CD4-positive, alpha-beta memory T cell (primary cell): ENCODE results near the gene FKBP1B. TPM values are rescaled to one million over a fixed set of nuclear protein-coding genes. Genes with fewer than 3 reads are reported as not detected.

Source experiments
- CTCF ChIA-PET: fragments of 350-600 bp; sonication (Branson Sonifier 250); formaldehyde crosslinking; loops from one replicate; lab custom pipeline; 2021; ENCODE audit warnings: inconsistent platforms; ENCODE audit not compliant: partially characterized antibody; lab: Charles Lee
- POLR2A ChIA-PET: fragments of 350-600 bp; sonication (Branson Sonifier 250); formaldehyde crosslinking; loops from one replicate; lab custom pipeline; 2021; ENCODE audit not compliant: partially characterized antibody; lab: Charles Lee
- DNase-seq, 5 donors: peaks; one replicate each; pipeline versions ENCODE4 v3.0.0 to v3.0.0-alpha.2; 2020 to 2022; ENCODE audit warnings: mixed read lengths in 1 of 5
- H3K27ac ChIP-seq: one replicate; pipeline ENCODE4 v1.7.0; 2013; ENCODE audit warnings: low read depth, low read length
- H3K27me3 ChIP-seq: 2 replicates; pipeline ENCODE4 v1.7.0; 2013; ENCODE audit warnings: mild to moderate bottlenecking, low read length, moderate library complexity; ENCODE audit not compliant: insufficient read depth
- H3K36me3 ChIP-seq: 2 replicates; pipeline ENCODE4 v1.7.0; 2013; ENCODE audit warnings: mild to moderate bottlenecking, low read length, moderate library complexity; ENCODE audit not compliant: insufficient read depth
- H3K4me1 ChIP-seq: 2 replicates; pipeline ENCODE4 v1.7.0; 2013; ENCODE audit warnings: mild to moderate bottlenecking, low read length, moderate library complexity; ENCODE audit not compliant: insufficient read depth
- H3K4me3 ChIP-seq, 2 donors: one replicate each; pipeline ENCODE4 v1.7.0; 2013; ENCODE audit warnings: low read length in 2 of 2, mild to moderate bottlenecking in 1 of 2
- H3K9me3 ChIP-seq, 2 donors: one replicate each; pipeline ENCODE4 v1.7.0; 2013; ENCODE audit warnings: low read length in 2 of 2, control low read depth in 1 of 2; ENCODE audit not compliant: control insufficient read depth in 1 of 2
- H3K27ac Mint-ChIP-seq, 7 donors: one replicate each; pipeline ENCODE4 v1.8.0; 2020 to 2021; ENCODE audit warnings: mixed read lengths in 7 of 7, mild to moderate bottlenecking in 6 of 7, inconsistent platforms in 3 of 7, moderate library complexity in 3 of 7
- H3K27me3 Mint-ChIP-seq, 2 donors: one replicate each; pipeline ENCODE4 v1.8.0; 2020 to 2021; ENCODE audit warnings: mixed read lengths in 2 of 2
- H3K36me3 Mint-ChIP-seq, 2 donors: one replicate each; pipeline ENCODE4 v1.8.0; 2020 to 2021; ENCODE audit warnings: mixed read lengths in 2 of 2, inconsistent platforms in 1 of 2, mild to moderate bottlenecking in 1 of 2
- H3K4me1 Mint-ChIP-seq, 4 donors: one replicate each; pipeline ENCODE4 v1.8.0; 2020 to 2021; ENCODE audit warnings: mixed read lengths in 4 of 4, mild to moderate bottlenecking in 1 of 4
- H3K4me3 Mint-ChIP-seq, 8 donors: one replicate each; pipeline ENCODE4 v1.8.0; 2020 to 2021; ENCODE audit warnings: mixed read lengths in 8 of 8, mild to moderate bottlenecking in 7 of 8, moderate library complexity in 6 of 8, inconsistent platforms in 3 of 8
- H3K9me3 Mint-ChIP-seq, 8 donors: one replicate each; pipeline ENCODE4 v1.8.0; 2020 to 2021; ENCODE audit warnings: mixed read lengths in 8 of 8, mild to moderate bottlenecking in 5 of 8, inconsistent platforms in 3 of 8, moderate library complexity in 1 of 8
- intact Hi-C: fragments of 100-400 bp; cut with micrococcal nuclease; formaldehyde crosslinking; loops from one replicate; pipeline ENCODE4 v1.15.1; 2023
- polyA plus RNA-seq, 2 donors: library from polyadenylated mRNA; unstranded; fragments of 300-500 nt; fragmentation: Illumina TruSeq; gene quantifications; one replicate each; pipeline ENCODE4 v1.2.3, GENCODE V29; 2021
- total RNA-seq, 2 experiments: library from RNA; stranded (reverse); gene quantifications; one replicate each; pipeline ENCODE4 v1.2.3, GENCODE V29; 2021

FKBP1B gene
- total and polyA plus RNA-seq, 4 experiments from 2014 or later: 0.58 to 2.5 (median 1.8) TPM

DNA sequence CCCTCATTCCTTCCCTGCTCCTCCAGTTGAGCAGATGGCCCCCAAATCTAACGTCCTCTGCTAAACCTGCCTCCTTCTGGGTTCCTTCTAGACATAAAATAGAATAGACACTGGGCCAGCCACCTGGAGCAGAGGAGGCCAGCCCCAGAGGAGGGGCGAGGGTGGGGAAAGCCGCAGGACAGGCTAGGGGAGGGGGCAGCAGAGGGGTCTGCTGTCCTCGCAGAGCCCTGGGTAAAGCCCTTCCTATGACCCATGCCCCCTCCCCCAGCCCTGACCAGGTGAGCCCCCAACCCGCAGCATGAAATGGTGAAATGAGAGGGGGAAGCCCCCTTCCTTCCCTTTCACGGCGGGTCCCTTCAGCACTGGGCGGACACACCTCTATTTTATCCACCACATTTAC, 31.8 kb upstream of the FKBP1B start:
- Mint-ChIP-seq H3K36me3 (peaks cover 5 to 8% of the 10 kb centered on the region in 2 donors), H3K4me1 (no peaks in the 10 kb centered on the region), H3K27me3 (peaks cover 2 to 7% of the 10 kb centered on the region in 2 donors), H3K27ac (no peak overlapping the region), H3K4me3 (no peak overlapping the region), H3K9me3 (no peaks in the 10 kb centered on the region)
- Histone ChIP-seq H3K27me3 (no peaks in the 10 kb centered on the region), H3K27ac (no peak overlapping the region), H3K9me3 (no peaks in the 10 kb centered on the region), H3K4me3 (no peak overlapping the region), H3K4me1 (no peaks in the 10 kb centered on the region), H3K36me3 (no peaks in the 10 kb centered on the region)
- ChIA-PET CTCF (no interaction called here), POLR2A (no interaction called here)
- no peak for DNase-seq
- intact Hi-C loops: no loop called here

DNA sequence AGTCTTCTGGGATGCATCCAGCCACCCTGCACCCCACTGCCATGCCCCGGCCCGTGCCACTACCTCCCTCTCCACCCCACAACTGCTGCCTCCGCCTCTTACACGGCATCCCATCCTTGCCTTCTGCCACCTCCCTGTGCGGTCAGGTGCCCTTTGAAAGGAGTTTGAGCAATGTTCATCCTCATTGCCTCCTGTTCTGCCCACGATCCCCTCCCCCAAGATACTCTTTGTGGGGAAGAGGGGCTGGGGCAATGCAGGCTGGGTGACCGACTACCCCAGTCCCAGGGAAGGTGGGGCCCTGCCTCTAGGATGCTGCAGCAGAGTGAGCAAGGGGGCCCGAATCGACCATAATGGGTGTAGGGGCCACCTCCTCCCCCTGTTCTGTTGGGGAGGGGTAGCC, 31.3 kb upstream of the FKBP1B start:
- Histone ChIP-seq H3K27ac (no peak overlapping the region), H3K4me3 (no peak overlapping the region), H3K36me3 (no peaks in the 10 kb centered on the region), H3K4me1 (no peaks in the 10 kb centered on the region), H3K9me3 (no peaks in the 10 kb centered on the region), H3K27me3 (no peaks in the 10 kb centered on the region)
- no peak for DNase-seq
- no peaks in the 10 kb centered on the region for H3K9me3 Mint-ChIP-seq
- POLR2A ChIA-PET: no interaction called here
- H3K36me3 Mint-ChIP-seq: peaks cover 10 to 13% of the 10 kb centered on the region in 2 donors
- intact Hi-C loops: no loop called here
- no peak overlapping the region for H3K27ac Mint-ChIP-seq
- no peaks in the 10 kb centered on the region for H3K4me1 Mint-ChIP-seq
- H3K4me3 Mint-ChIP-seq: no peak overlapping the region
- peaks cover 2 to 7% of the 10 kb centered on the region in 2 donors for H3K27me3 Mint-ChIP-seq
- CTCF ChIA-PET: no interaction called here

DNA sequence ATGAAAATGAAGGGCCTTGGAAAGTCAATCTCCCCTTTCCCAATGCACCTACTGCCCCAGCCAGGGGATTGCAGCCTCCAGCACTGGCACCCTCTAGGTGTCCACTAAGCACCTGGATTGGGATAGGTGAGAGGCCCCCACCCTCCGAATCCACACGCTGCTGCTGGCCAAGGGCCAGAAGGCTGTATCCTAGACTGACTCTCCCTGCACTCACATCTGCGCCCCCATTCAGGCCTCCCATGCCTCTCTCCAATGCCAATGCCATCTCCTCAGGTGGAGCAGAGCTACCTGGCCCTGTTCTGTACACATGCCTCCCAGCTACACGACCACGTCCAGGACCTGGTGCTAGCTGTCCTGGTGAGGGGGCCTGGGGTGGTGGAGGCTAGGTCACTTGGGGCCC, 29.8 kb upstream of the FKBP1B start:
- ChIA-PET CTCF (no interaction called here), POLR2A (no interaction called here)
- no peak overlapping the region for H3K4me3 ChIP-seq
- DNase-seq: no peak
- no peaks in the 10 kb centered on the region for H3K4me1 Mint-ChIP-seq
- H3K9me3 ChIP-seq: no peaks in the 10 kb centered on the region
- peak overlapping the region in 1 of 7 donors; percentile 51 for H3K27ac Mint-ChIP-seq
- no peak overlapping the region for H3K27ac ChIP-seq
- H3K4me1 ChIP-seq: no peaks in the 10 kb centered on the region
- H3K27me3 ChIP-seq: no peaks in the 10 kb centered on the region
- no peaks in the 10 kb centered on the region for H3K9me3 Mint-ChIP-seq
- no peaks in the 10 kb centered on the region for H3K36me3 ChIP-seq
- peaks cover 18 to 19% of the 10 kb centered on the region in 2 donors for H3K36me3 Mint-ChIP-seq
- no peaks in the 10 kb centered on the region for H3K27me3 Mint-ChIP-seq
- intact Hi-C loops: no loop called here
- H3K4me3 Mint-ChIP-seq: no peak overlapping the region

DNA sequence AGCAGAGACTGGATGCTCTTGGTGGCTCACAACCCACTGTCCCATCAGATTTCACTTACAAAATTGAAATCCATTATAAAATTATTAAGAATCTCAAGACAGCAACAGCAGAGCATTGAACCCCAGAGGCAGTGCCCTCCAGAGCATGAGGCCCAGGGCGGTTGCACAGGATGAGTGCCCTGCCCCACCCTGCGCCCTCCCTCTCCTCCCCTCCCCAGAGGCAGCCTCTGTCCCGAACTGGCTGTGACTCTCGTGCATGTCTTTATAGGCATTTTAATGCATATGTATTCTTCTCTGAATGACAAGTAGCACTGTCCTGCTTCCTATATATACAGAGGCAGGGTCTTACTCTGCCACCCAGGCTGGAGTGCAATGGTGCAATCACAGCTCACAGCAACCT, 29.3 kb upstream of the FKBP1B start:
- Mint-ChIP-seq H3K9me3 (no peaks in the 10 kb centered on the region), H3K4me1 (no peaks in the 10 kb centered on the region), H3K4me3 (no peak overlapping the region), H3K27me3 (no peaks in the 10 kb centered on the region), H3K36me3 (peaks cover 22% of the 10 kb centered on the region in 2 donors), H3K27ac (no peak overlapping the region)
- no peaks in the 10 kb centered on the region for H3K4me1 ChIP-seq
- no peaks in the 10 kb centered on the region for H3K9me3 ChIP-seq
- no peaks in the 10 kb centered on the region for H3K27me3 ChIP-seq
- DNase-seq: no peak
- POLR2A ChIA-PET: no interaction called here
- no peak overlapping the region for H3K4me3 ChIP-seq
- intact Hi-C loops: no loop called here
- no peaks in the 10 kb centered on the region for H3K36me3 ChIP-seq
- H3K27ac ChIP-seq: no peak overlapping the region
- CTCF ChIA-PET: no interaction called here

DNA sequence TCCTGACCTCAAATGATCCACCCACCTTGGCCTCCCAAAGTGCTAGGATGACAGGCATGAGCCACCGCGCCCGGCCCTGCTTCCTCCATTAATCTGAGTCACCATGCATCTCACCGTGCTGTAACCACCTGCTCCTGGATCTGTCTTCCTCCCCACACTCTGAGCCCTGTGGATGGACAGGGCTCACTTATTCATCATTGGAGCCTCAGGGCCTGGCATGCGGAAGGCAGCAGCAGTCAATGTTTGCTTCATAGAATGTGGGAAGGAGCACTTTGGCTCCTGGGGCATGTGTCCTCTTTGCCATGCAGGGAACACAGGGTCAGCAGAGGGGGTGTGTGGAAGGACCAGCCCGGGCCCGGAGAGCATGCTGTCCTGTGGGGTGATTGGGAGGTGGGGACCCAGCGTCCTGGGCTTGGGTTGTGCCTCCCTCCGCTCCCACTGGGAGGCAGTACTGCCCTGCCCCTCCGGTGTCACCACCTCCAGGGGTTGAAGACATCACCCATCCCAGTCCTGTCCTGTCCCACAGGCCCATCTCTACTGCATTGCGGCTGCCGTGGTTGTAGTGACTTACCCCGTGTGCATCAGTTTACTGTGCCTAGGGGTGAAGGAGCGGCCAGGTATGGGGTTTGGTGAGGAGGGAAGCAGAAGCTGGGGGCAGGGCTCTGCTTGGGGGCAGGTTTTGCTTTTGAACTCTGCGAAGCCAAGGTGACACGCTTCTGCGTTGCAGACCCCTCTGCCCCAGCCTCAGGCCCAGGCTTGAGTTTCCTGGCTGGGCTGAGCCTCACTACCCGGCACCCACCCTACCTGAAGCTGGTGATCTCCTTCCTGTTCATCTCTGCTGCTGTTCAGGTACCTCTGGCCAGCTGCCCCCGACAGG, 28.2 kb upstream of the FKBP1B start:
- no peak overlapping the region for H3K4me3 Mint-ChIP-seq
- no peaks in the 10 kb centered on the region for H3K9me3 Mint-ChIP-seq
- no peak overlapping the region for H3K4me3 ChIP-seq
- intact Hi-C loops: no loop called here
- no peak overlapping the region for H3K27ac ChIP-seq
- no peaks in the 10 kb centered on the region for H3K4me1 ChIP-seq
- no peaks in the 10 kb centered on the region for H3K9me3 ChIP-seq
- CTCF ChIA-PET: no interaction called here
- no peaks in the 10 kb centered on the region for H3K4me1 Mint-ChIP-seq
- POLR2A ChIA-PET: no interaction called here
- H3K27me3 ChIP-seq: no peaks in the 10 kb centered on the region
- no peaks in the 10 kb centered on the region for H3K27me3 Mint-ChIP-seq
- H3K36me3 Mint-ChIP-seq: peaks cover 26 to 33% of the 10 kb centered on the region in 2 donors
- H3K36me3 ChIP-seq: peaks cover 1% of the 10 kb centered on the region
- H3K27ac Mint-ChIP-seq: no peak overlapping the region
- DNase-seq: peak in 1 of 5 donors; percentile 8

DNA sequence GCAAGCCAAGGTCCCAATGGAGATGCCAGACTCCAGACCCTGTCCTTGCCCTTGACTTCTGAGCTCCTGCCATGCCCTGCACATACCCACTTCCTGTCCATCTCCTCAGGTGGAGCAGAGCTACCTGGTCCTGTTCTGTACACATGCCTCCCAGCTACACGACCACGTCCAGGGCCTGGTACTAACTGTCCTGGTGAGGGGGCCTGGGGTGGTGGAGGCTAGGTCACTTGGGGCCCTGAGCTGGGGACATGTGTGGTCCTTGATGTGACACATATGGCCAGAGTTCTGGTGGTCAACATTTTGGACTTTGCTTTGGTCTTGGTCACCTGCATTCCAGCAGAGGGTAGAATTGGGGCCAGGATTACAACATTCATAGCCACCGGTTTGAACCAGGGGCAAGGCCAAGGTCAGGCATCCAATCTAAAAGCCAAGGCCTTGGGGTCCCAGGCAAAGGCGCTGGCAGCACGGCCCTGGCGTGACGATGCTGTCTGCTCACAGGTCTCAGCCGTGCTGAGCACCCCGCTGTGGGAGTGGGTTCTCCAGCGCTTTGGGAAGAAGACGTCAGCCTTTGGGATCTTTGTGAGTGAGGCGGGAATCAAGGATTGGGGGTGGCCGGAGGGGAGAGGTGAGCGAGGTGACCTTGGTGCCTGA, 27.1 kb upstream of the FKBP1B start:
- H3K27ac ChIP-seq: no peak overlapping the region
- H3K9me3 ChIP-seq: no peaks in the 10 kb centered on the region
- H3K27me3 ChIP-seq: no peaks in the 10 kb centered on the region
- H3K36me3 Mint-ChIP-seq: peaks cover 30 to 39% of the 10 kb centered on the region in 2 donors
- peaks cover 6% of the 10 kb centered on the region for H3K36me3 ChIP-seq
- no peak overlapping the region for H3K4me3 ChIP-seq
- no peaks in the 10 kb centered on the region for H3K27me3 Mint-ChIP-seq
- no peaks in the 10 kb centered on the region for H3K4me1 ChIP-seq
- ChIA-PET CTCF (interaction anchor here (0.6 kb wide), 1 partner anchor 11 kb away, joined by 3 read pairs; no protein-coding TSS in a partner anchor), POLR2A (no interaction called here)
- H3K4me1 Mint-ChIP-seq: no peaks in the 10 kb centered on the region
- DNase-seq: no peak
- intact Hi-C loops: no loop called here
- H3K9me3 Mint-ChIP-seq: no peaks in the 10 kb centered on the region
- H3K27ac Mint-ChIP-seq: no peak overlapping the region
- H3K4me3 Mint-ChIP-seq: no peak overlapping the region

DNA sequence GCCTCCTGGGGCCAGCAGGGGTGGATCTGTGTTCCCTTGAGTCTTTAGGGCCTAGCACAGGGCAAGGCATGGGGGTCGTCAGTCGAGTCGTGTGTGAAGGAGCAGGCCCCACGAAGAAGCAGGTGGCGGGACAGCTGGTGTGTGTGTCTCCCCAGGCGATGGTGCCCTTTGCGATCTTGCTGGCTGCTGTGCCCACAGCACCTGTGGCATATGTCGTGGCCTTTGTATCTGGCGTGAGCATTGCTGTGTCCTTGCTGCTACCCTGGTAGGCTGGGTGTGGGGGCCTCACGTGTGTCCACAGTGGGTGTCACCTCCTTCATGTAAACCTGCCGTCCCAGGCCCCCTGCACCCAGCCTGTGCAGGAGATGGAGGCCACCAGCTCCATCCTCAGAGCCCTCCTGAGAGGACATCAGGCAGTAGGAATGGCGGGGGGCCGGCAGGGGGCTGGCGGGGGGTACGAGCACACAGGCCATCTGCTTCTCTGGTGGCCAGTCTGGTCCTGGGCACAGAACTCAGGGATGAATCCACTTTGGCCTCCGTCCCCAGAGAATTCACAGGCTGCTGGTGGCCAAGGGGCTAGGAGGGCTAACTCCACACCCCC, 26.5 kb upstream of the FKBP1B start:
- Histone ChIP-seq H3K9me3 (no peaks in the 10 kb centered on the region), H3K27ac (no peak overlapping the region), H3K4me3 (no peak overlapping the region), H3K4me1 (no peaks in the 10 kb centered on the region), H3K36me3 (peaks cover 6% of the 10 kb centered on the region), H3K27me3 (no peaks in the 10 kb centered on the region)
- no peaks in the 10 kb centered on the region for H3K4me1 Mint-ChIP-seq
- H3K4me3 Mint-ChIP-seq: no peak overlapping the region
- H3K9me3 Mint-ChIP-seq: no peaks in the 10 kb centered on the region
- H3K27me3 Mint-ChIP-seq: no peaks in the 10 kb centered on the region
- no peak for DNase-seq
- H3K27ac Mint-ChIP-seq: no peak overlapping the region
- ChIA-PET POLR2A (no interaction called here), CTCF (no interaction called here)
- H3K36me3 Mint-ChIP-seq: peaks cover 30 to 39% of the 10 kb centered on the region in 2 donors
- intact Hi-C loops: no loop called here
